OCI-LY1 (cell line): ENCODE data around the gene ZNRD2.
A peak's percentile ranks its signal among the peaks of the same experiment; 100 is the strongest.

ENCODE experiments used
- EZH2 ChIP-seq: fragments of 200-600 bp; sonication (generic), shearing (Covaris generic); IDR thresholded peaks from 2 replicates; pipeline ENCODE4 v1.8.0; 2017; ENCODE audit warnings: borderline replicate concordance, mixed run types, mild to moderate bottlenecking, antibody characterized with exemption, low read length, moderate library complexity, mixed read lengths
- TF ChIP-seq, protein P1 (sequence below): fragments of 200-600 bp; sonication (generic), shearing (Covaris generic); IDR thresholded peaks from 2 replicates; pipeline ENCODE4 v1.5.1; 2017; ENCODE audit warnings: mild to moderate bottlenecking, antibody characterized with exemption, low read length, moderate library complexity, mixed read lengths

DNA sequence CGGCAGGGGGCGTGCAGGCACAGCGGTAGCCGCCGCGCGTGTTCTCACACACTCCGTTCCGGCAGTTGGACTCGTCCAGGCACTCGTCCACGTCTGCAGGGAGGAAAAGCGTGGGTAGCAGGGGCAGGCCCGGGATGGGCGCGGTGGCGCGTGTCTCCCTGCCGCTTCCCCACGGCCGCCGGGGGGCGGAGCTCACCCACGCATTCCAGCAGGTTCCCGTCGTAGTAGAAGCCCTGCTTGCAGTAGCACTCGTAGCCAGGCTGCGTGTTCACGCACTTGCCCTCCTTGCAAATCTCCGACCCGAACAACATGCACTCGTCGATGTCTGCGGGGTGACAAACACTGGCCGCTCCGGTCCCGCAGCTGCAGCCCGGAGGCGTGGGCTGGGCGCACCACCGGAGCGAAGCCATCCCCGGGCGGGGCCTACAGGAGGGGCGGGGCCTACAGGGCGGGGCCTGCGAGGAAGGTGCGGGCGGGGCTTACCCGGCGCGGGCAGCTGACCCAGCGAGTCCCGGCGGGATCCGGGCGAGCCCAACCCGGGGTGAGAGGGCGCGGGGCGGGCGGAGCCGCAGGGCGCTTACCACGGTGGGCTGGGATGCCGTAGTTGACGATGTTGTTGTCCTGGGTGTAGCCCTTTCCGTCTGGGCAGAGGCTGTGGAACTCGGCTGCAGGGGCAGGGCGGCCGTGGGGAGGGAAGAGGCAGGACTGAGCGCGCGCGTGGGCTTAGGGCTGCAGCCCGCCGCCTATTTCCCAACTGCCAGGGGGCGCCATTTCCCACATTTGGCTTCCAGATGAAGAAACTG is 29.8 kb upstream of the ZNRD2 start:
- TF ChIP-seq, protein P1, sequence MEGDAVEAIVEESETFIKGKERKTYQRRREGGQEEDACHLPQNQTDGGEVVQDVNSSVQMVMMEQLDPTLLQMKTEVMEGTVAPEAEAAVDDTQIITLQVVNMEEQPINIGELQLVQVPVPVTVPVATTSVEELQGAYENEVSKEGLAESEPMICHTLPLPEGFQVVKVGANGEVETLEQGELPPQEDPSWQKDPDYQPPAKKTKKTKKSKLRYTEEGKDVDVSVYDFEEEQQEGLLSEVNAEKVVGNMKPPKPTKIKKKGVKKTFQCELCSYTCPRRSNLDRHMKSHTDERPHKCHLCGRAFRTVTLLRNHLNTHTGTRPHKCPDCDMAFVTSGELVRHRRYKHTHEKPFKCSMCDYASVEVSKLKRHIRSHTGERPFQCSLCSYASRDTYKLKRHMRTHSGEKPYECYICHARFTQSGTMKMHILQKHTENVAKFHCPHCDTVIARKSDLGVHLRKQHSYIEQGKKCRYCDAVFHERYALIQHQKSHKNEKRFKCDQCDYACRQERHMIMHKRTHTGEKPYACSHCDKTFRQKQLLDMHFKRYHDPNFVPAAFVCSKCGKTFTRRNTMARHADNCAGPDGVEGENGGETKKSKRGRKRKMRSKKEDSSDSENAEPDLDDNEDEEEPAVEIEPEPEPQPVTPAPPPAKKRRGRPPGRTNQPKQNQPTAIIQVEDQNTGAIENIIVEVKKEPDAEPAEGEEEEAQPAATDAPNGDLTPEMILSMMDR, result peak; percentile 88
- no peak for TF ChIP-seq EZH2
